H1 (cell line): ENCODE data around the gene SENP6. TPM values are rescaled to one million over a fixed set of nuclear protein-coding genes. Genes with fewer than 3 reads are reported as not detected.

Experiments used
- CTCF ChIA-PET: fragments of 300-600 bp; sonication (Branson Sonifier 250); formaldehyde crosslinking; loops from one replicate; lab custom pipeline; 2021; ENCODE audit not compliant: partially characterized antibody; lab: Charles Lee
- POLR2A ChIA-PET: fragments of 300-600 bp; sonication (Branson Sonifier 250); formaldehyde crosslinking; loops from one replicate; lab custom pipeline; 2021; ENCODE audit warnings: inconsistent platforms; ENCODE audit not compliant: partially characterized antibody; lab: Charles Lee
- DNase-seq, 2 experiments: peaks; one replicate each; pipeline versions ENCODE4 v3.0.0 to v3.0.0-alpha.2; 2010 to 2022; ENCODE audit warnings: low spot score in 2 of 2, low read depth in 1 of 2, mixed read lengths in 1 of 2
- FAIRE-seq: peaks from 2 replicates; lab custom pipeline; 2011; peaks lifted over from hg19 to GRCh38; lab: Jason Lieb, UNC
- H2AFZ ChIP-seq: 2 replicates; pipeline ENCODE4 v1.8.1; 2012; ENCODE audit warnings: low read length, inconsistent platforms
- H2AK5ac ChIP-seq: 2 replicates; pipeline ENCODE4 v1.6.1; 2013; ENCODE audit warnings: low read depth, low read length
- H2BK120ac ChIP-seq: replicated peaks from 2 replicates; pipeline ENCODE3; 2013; ENCODE audit warnings: low read depth, low read length, inconsistent platforms
- H2BK12ac ChIP-seq: 2 replicates; pipeline ENCODE4 v1.6.1; 2013; ENCODE audit warnings: low read depth, low read length
- H2BK15ac ChIP-seq: 2 replicates; pipeline ENCODE4 v1.6.1; 2013; ENCODE audit warnings: low read length
- H2BK20ac ChIP-seq: 2 replicates; pipeline ENCODE4 v1.6.1; 2013; ENCODE audit warnings: low read length
- H2BK5ac ChIP-seq: 2 replicates; pipeline ENCODE4 v1.6.1; 2013; ENCODE audit warnings: low read depth, low read length
- H3K14ac ChIP-seq: 2 replicates; pipeline ENCODE4 v1.6.1; 2013; ENCODE audit warnings: inconsistent platforms; ENCODE audit not compliant: insufficient read length
- H3K18ac ChIP-seq: 2 replicates; pipeline ENCODE4 v1.6.1; 2013; ENCODE audit warnings: low read length; ENCODE audit errors: extremely low read depth
- H3K23ac ChIP-seq: 2 replicates; pipeline ENCODE4 v1.6.1; 2013; ENCODE audit warnings: inconsistent platforms; ENCODE audit not compliant: insufficient read length
- H3K23me2 ChIP-seq: 2 replicates; pipeline ENCODE4 v1.6.1; 2013; ENCODE audit warnings: low read depth, low read length
- H3K27ac ChIP-seq: 2 replicates; pipeline ENCODE4 v1.6.1; 2011; ENCODE audit warnings: low read depth, low read length, inconsistent platforms
- H3K27me3 ChIP-seq, 4 experiments: replicated peaks in 1 of 4; 1 replicate in 1 of 4; 2 replicates in 3 of 4; pipeline versions ENCODE4 v1.6.1 to v1.8.1; 2011 to 2013; ENCODE audit warnings: low read length in 3 of 4, mild to moderate bottlenecking in 3 of 4, inconsistent platforms in 2 of 4, mixed read lengths in 2 of 4, moderate library complexity in 1 of 4; ENCODE audit not compliant: control insufficient read depth in 3 of 4, insufficient read depth in 3 of 4; ENCODE audit errors: extremely low read depth in 1 of 4
- H3K36me3 ChIP-seq, 4 experiments: 2 replicates each; pipeline versions ENCODE4 v1.6.1 to v1.8.1; 2011 to 2013; ENCODE audit warnings: mild to moderate bottlenecking in 4 of 4, low read length in 3 of 4, moderate library complexity in 2 of 4, control low read depth in 1 of 4, inconsistent platforms in 1 of 4; ENCODE audit not compliant: insufficient read depth in 4 of 4, control insufficient read depth in 2 of 4
- H3K4ac ChIP-seq: replicated peaks from 2 replicates; pipeline ENCODE3; 2013; ENCODE audit warnings: low read length, low read depth, mixed read lengths, inconsistent platforms; ENCODE audit not compliant: insufficient read length
- H3K4me1 ChIP-seq, 4 experiments: replicated peaks in 1 of 4; 1 replicate in 1 of 4; 2 replicates in 3 of 4; pipeline versions ENCODE4 v1.6.1 to v1.8.1; 2011 to 2013; ENCODE audit warnings: low read length in 3 of 4, inconsistent platforms in 2 of 4, mixed read lengths in 1 of 4; ENCODE audit not compliant: insufficient read depth in 4 of 4, control insufficient read depth in 3 of 4
- H3K4me2 ChIP-seq, 2 experiments: 2 replicates each; pipeline versions ENCODE4 v1.6.1 to v1.8.1; 2011 to 2013; ENCODE audit warnings: low read depth in 2 of 2, low read length in 2 of 2, control low read depth in 1 of 2, inconsistent platforms in 1 of 2, mild to moderate bottlenecking in 1 of 2; ENCODE audit not compliant: insufficient read depth in 1 of 2
- H3K4me3 ChIP-seq, 4 experiments: fragments of 200-600, 300-600 bp in 1 of 4; sonication (generic), shearing (Covaris generic), sonication (Bioruptor Twin) in 1 of 4; 2 replicates each; pipeline versions ENCODE4 v1.5.1 to v1.8.1; 2011 to 2016; ENCODE audit warnings: low read length in 4 of 4, low read depth in 3 of 4, control low read depth in 2 of 4, inconsistent platforms in 2 of 4, mild to moderate bottlenecking in 2 of 4, mixed read lengths in 1 of 4, moderate library complexity in 1 of 4; ENCODE audit not compliant: insufficient read depth in 2 of 4; ENCODE audit errors: extremely low read depth in 1 of 4
- H3K56ac ChIP-seq: replicated peaks from 2 replicates; pipeline ENCODE3; 2013; ENCODE audit warnings: low read depth, mild to moderate bottlenecking, mixed read lengths, low read length, inconsistent platforms; ENCODE audit not compliant: insufficient read length
- H3K79me1 ChIP-seq: 2 replicates; pipeline ENCODE4 v1.6.1; 2013; ENCODE audit warnings: low read depth, low read length, control low read depth
- H3K79me2 ChIP-seq, 2 experiments: 2 replicates each; pipeline versions ENCODE4 v1.6.1 to v1.8.1; 2012 to 2013; ENCODE audit warnings: low read length in 2 of 2, mild to moderate bottlenecking in 2 of 2, inconsistent platforms in 1 of 2; ENCODE audit not compliant: insufficient read depth in 2 of 2, control insufficient read depth in 1 of 2
- H3K9ac ChIP-seq, 4 experiments: replicated peaks in 1 of 4; 1 replicate in 1 of 4; 2 replicates in 3 of 4; pipeline versions ENCODE4 v1.6.1 to v1.8.1; 2011 to 2013; ENCODE audit warnings: low read depth in 3 of 4, low read length in 3 of 4, control low read depth in 2 of 4, mild to moderate bottlenecking in 2 of 4, moderate library complexity in 2 of 4, inconsistent platforms in 1 of 4; ENCODE audit errors: extremely low read depth in 1 of 4
- H3K9me3 ChIP-seq, 2 experiments: 2 replicates each; pipeline versions ENCODE4 v1.6.1 to v1.8.1; 2012 to 2013; ENCODE audit warnings: mild to moderate bottlenecking in 2 of 2, moderate library complexity in 2 of 2, control low read depth in 1 of 2, inconsistent platforms in 1 of 2, low read depth in 1 of 2, low read length in 1 of 2, mixed read lengths in 1 of 2; ENCODE audit not compliant: insufficient read depth in 2 of 2
- H4K20me1 ChIP-seq, 2 experiments: replicated peaks in 1 of 2; 2 replicates each; pipeline versions ENCODE3 to v1.8.1; 2011 to 2013; ENCODE audit warnings: inconsistent platforms in 2 of 2, low read length in 2 of 2, mild to moderate bottlenecking in 1 of 2; ENCODE audit not compliant: insufficient read depth in 2 of 2, control insufficient read depth in 1 of 2
- H4K5ac ChIP-seq: 2 replicates; pipeline ENCODE4 v1.6.1; 2013; ENCODE audit warnings: low read length, low read depth, mixed read lengths, inconsistent platforms; ENCODE audit not compliant: insufficient read length
- H4K8ac ChIP-seq: 2 replicates; pipeline ENCODE4 v1.8.0; 2013; ENCODE audit warnings: mild to moderate bottlenecking, moderate library complexity, low read length, inconsistent platforms; ENCODE audit not compliant: insufficient read depth; ENCODE audit errors: extremely low read depth
- H4K91ac ChIP-seq: replicated peaks from 2 replicates; pipeline ENCODE3; 2013; ENCODE audit warnings: low read length, mixed read lengths, inconsistent platforms; ENCODE audit not compliant: insufficient read length
- CTBP2 ChIP-seq: IDR thresholded peaks from 2 replicates; pipeline ENCODE4 v1.7.0; 2011; ENCODE audit warnings: borderline replicate concordance, mild to moderate bottlenecking, moderate library complexity, mixed read lengths, low read length; ENCODE audit not compliant: insufficient read depth, insufficient read length
- HDAC6 ChIP-seq: IDR thresholded peaks from one replicate; pipeline ENCODE4 v1.7.1; 2012; ENCODE audit warnings: low read depth, mild to moderate bottlenecking, inconsistent platforms, low read length, moderate library complexity
- POLR2A ChIP-seq, 2 experiments: IDR thresholded peaks; 1 replicate in 1 of 2; 2 replicates in 1 of 2; pipeline ENCODE4 v1.6.1; 2011; ENCODE audit warnings: low read depth in 2 of 2, low read length in 2 of 2, mild to moderate bottlenecking in 2 of 2; ENCODE audit errors: control extremely low read depth in 1 of 2
- SIX5 ChIP-seq: IDR thresholded peaks from 2 replicates; pipeline ENCODE4 v1.6.1; 2011; ENCODE audit warnings: mild to moderate bottlenecking, low read depth, low read length
- SUZ12 ChIP-seq: fragments of 200-600 bp; sonication (generic); IDR thresholded peaks from 2 replicates; pipeline ENCODE4 v1.6.1; 2012; ENCODE audit warnings: mild to moderate bottlenecking, inconsistent platforms, low read length, moderate library complexity, mixed read lengths
- WGBS, 2 experiments: shearing (Covaris generic) in 1 of 2; methylation state at CpG; one replicate each; pipeline versions ENCODE4 v1.1.6 to v1.1.7; 2013 to 2015; ENCODE audit warnings: low lambda C conversion rate in 2 of 2, mixed read lengths in 2 of 2, inconsistent platforms in 1 of 2, low coverage in 1 of 2, missing lambda C conversion rate in 1 of 2; ENCODE audit not compliant: insufficient replicate concordance in 2 of 2, insufficient coverage in 1 of 2, insufficient read length in 1 of 2; ENCODE audit errors: extremely low coverage in 1 of 2, missing lambda C conversion rate in 1 of 2; 5-methylcytosine and 5-hydroxymethylcytosine counted together
- polyA plus RNA-seq, 7 experiments: library from polyadenylated mRNA; depleted of rRNA in 3 of 7; stranded (reverse) in 5 of 7; unstranded in 2 of 7; fragments of >200 nt in 5 of 7; fragments of 200-250 nt in 2 of 7; gene quantifications; 1 replicate in 5 of 7; 2 replicates in 1 of 7; 4 replicates in 1 of 7; pipeline versions ENCODE4 v1.2.1 to v1.2.3, GENCODE V29; 2011 to 2013; ENCODE audit warnings: missing spikeins in 2 of 7, mixed read lengths in 2 of 7
- total RNA-seq: library from RNA; stranded (reverse); fragmentation: NEBNext Ultra II Directional; extraction: Animal tissue kit (Norgen Biotek cat#: 25700); gene quantifications from 2 replicates; pipeline ENCODE4 v1.2.1, GENCODE V29; 2021

The SENP6 gene
- total and polyA plus RNA-seq, 2 of the 8 experiments (the other 6 are each of a cell fraction or from before 2014, with no cell fraction given): 13.8 to 103 TPM

DNA sequence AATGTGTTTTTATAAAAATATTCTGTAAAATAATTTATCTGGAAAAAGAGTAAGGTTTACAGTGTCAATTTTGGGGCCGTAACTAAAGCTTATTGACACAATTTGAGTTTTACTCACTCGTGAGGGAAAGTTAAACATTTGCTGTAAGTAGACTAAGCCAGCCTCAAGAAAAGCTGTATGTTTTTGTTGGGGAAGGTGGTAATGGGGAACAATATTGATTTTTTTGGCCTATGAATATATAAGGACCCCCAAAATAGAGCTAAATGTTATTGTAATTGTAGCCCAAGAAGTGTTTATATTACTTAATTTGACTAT, 1.4 kb downstream of the SENP6 start:
- H4K8ac ChIP-seq: no peak overlapping the region
- no peak overlapping the region for H2BK5ac ChIP-seq
- no peak for FAIRE-seq
- no peaks in the 10 kb centered on the region for H3K27me3 ChIP-seq
- DNase-seq: no peak
- no peaks in the 10 kb centered on the region for H3K36me3 ChIP-seq
- peaks cover 0 to 7% of the 10 kb centered on the region in 2 experiments for H4K20me1 ChIP-seq
- no peak overlapping the region for H4K5ac ChIP-seq
- H2BK20ac ChIP-seq: no peak overlapping the region
- no peak overlapping the region for H2BK120ac ChIP-seq
- peak overlapping the region; percentile 75 to 81 for H3K4me2 ChIP-seq
- peaks cover 2% of the 10 kb centered on the region; the same call in 1 of the 2 replicates for H3K79me1 ChIP-seq
- no peak overlapping the region for H3K18ac ChIP-seq
- H2BK15ac ChIP-seq: no peak overlapping the region
- no peak overlapping the region for H3K14ac ChIP-seq
- H3K4ac ChIP-seq: no peak overlapping the region
- peaks cover 40 to 71% of the 10 kb centered on the region in 2 experiments for H3K79me2 ChIP-seq
- H3K4me1 ChIP-seq: peaks cover 0 to 10% (median 2%) of the 10 kb centered on the region in 4 experiments; a peak in 3 of 7 replicates
- H2BK12ac ChIP-seq: no peak overlapping the region
- no peak overlapping the region for H2AFZ ChIP-seq
- H3K27ac ChIP-seq: no peak overlapping the region
- 4% methylated on average over 2 of the region's 2 CpGs; no CpG with 5 or more reads in 1 of the 2 experiments for WGBS, 2 experiments
- H3K9ac ChIP-seq: peak overlapping the region in 3 of 4 experiments; percentile 40 to 99 (median 98); a peak in 5 of 7 replicates
- H4K91ac ChIP-seq: no peak overlapping the region
- ChIA-PET POLR2A (interaction anchor here (0.7 to 3.3 kb wide), 25 partner anchors 9 to 359 kb away, joined by 3 to 48 read pairs (median 5); partner anchors contain the start of gene TMEM30A), CTCF (interaction anchor here (0.6 kb wide), 1 partner anchor 114 kb away, joined by 3 read pairs; no protein-coding TSS in a partner anchor)
- peak overlapping the region; percentile 90 to 99 (median 93) for H3K4me3 ChIP-seq
- H2AK5ac ChIP-seq: no peak overlapping the region
- H3K9me3 ChIP-seq: no peaks in the 10 kb centered on the region
- no peaks in the 10 kb centered on the region; the same call in 1 of the 2 replicates for H3K23me2 ChIP-seq
- no peak overlapping the region for H3K23ac ChIP-seq
- no peak overlapping the region for H3K56ac ChIP-seq
- TF ChIP-seq POLR2A (IDR thresholded peaks at IDR 0.05; ENCODE audit: control extremely low read depth in 1 of 2, low read depth in 2 of 2, low read length in 2 of 2) (no peak), SIX5 (no peak), HDAC6 (no peak), CTBP2 (no peak), SUZ12 (no peak)
